Progenitor cell of endocrine pancreas (in vitro differentiated cells): ENCODE results near the gene MPPE1. TPM values are rescaled to one million over a fixed set of nuclear protein-coding genes. Genes with fewer than 3 reads are reported as not detected.
A peak's percentile ranks its signal among the peaks of the same experiment; 100 is the strongest.

Experiments used
- DNase-seq: peaks from one replicate; pipeline ENCODE4 v3.0.0; 2021; ENCODE audit warnings: low spot score; ENCODE audit not compliant: unreplicated experiment
- H3K27ac Mint-ChIP-seq: 2 replicates; pipeline ENCODE4 v1.8.0; 2021; ENCODE audit warnings: mild to moderate bottlenecking, moderate library complexity, mixed read lengths
- H3K27me3 Mint-ChIP-seq: 2 replicates; pipeline ENCODE4 v1.8.0; 2021; ENCODE audit warnings: mixed read lengths
- H3K36me3 Mint-ChIP-seq: 2 replicates; pipeline ENCODE4 v1.8.0; 2022; ENCODE audit warnings: mixed read lengths; ENCODE audit not compliant: insufficient read depth
- H3K4me1 Mint-ChIP-seq: 2 replicates; pipeline ENCODE4 v1.8.0; 2021; ENCODE audit warnings: low read depth, mixed read lengths
- H3K4me3 Mint-ChIP-seq: 2 replicates; pipeline ENCODE4 v1.8.0; 2021; ENCODE audit warnings: low read depth, mild to moderate bottlenecking, moderate library complexity, mixed read lengths
- H3K9me3 Mint-ChIP-seq: 2 replicates; pipeline ENCODE4 v1.8.0; 2021; ENCODE audit warnings: low read depth, mixed read lengths
- CTCF ChIP-seq: fragments of 200-600 bp; sonication (generic); IDR thresholded peaks from one replicate; pipeline ENCODE4 v1.5.0; 2021; ENCODE audit warnings: antibody characterized with exemption, mild to moderate bottlenecking; ENCODE audit not compliant: unreplicated experiment
- total RNA-seq: library from RNA; stranded (reverse); gene quantifications from 2 replicates; pipeline ENCODE4 v1.2.1, GENCODE V29; 2021

Gene MPPE1
- total RNA-seq, 1 donor from 2014 or later, result 27.4 TPM

GRCh38 chr18:11943551-11943950 lies 35.4 kb upstream of the MPPE1 start:
- Mint-ChIP-seq H3K4me1 (peaks cover 13% of the 10 kb centered on the region), H3K4me3 (no peak overlapping the region), H3K9me3 (no peaks in the 10 kb centered on the region), H3K27ac (no peak overlapping the region), H3K36me3 (no peaks in the 10 kb centered on the region), H3K27me3 (no peaks in the 10 kb centered on the region)
- TF ChIP-seq CTCF, result no peak
- no peak for DNase-seq

- Mint-ChIP-seq H3K36me3 (no peaks in the 10 kb centered on the region), H3K27ac (no peak overlapping the region), H3K4me3 (no peak overlapping the region), H3K27me3 (no peaks in the 10 kb centered on the region), H3K9me3 (no peaks in the 10 kb centered on the region), H3K4me1 (peaks cover 3% of the 10 kb centered on the region)
- DNase-seq, result no peak
- TF ChIP-seq CTCF, result no peak
These were observed 32.8 kb upstream of the MPPE1 start for GRCh38 chr18:11940956-11941355.

GRCh38 chr18:11937874-11938478 lies 29.9 kb upstream of the MPPE1 start:
- peak; percentile 68 for DNase-seq
- peaks cover 3% of the 10 kb centered on the region for H3K4me1 Mint-ChIP-seq
- H3K27ac Mint-ChIP-seq, result no peak overlapping the region
- H3K9me3 Mint-ChIP-seq, result no peaks in the 10 kb centered on the region
- peak; percentile 87 for TF ChIP-seq CTCF
- H3K4me3 Mint-ChIP-seq, result no peak overlapping the region
- no peaks in the 10 kb centered on the region for H3K36me3 Mint-ChIP-seq
- H3K27me3 Mint-ChIP-seq, result no peaks in the 10 kb centered on the region

GRCh38 chr18:11932393-11932792 lies 24.3 kb upstream of the MPPE1 start:
- Mint-ChIP-seq H3K27ac (no peak overlapping the region), H3K4me3 (no peak overlapping the region), H3K4me1 (no peaks in the 10 kb centered on the region), H3K27me3 (no peaks in the 10 kb centered on the region), H3K36me3 (no peaks in the 10 kb centered on the region), H3K9me3 (no peaks in the 10 kb centered on the region)
- no peak for TF ChIP-seq CTCF
- no peak for DNase-seq

- TF ChIP-seq CTCF, result no peak
- H3K4me3 Mint-ChIP-seq, result no peak overlapping the region
- H3K27me3 Mint-ChIP-seq, result no peaks in the 10 kb centered on the region
- no peak for DNase-seq
- H3K9me3 Mint-ChIP-seq, result no peaks in the 10 kb centered on the region
- no peak overlapping the region for H3K27ac Mint-ChIP-seq
- H3K4me1 Mint-ChIP-seq, result peaks cover 4% of the 10 kb centered on the region
- H3K36me3 Mint-ChIP-seq, result no peaks in the 10 kb centered on the region
These were observed 19.4 kb upstream of the MPPE1 start for GRCh38 chr18:11927497-11927896.
